AG10803 (cell line): ENCODE results near the gene BRDT.

ENCODE experiments used
- DNase-seq: peaks from one replicate; pipeline ENCODE4 v3.0.0; 2010; ENCODE audit warnings: low read depth
- H3K4me3 ChIP-seq: 2 replicates; pipeline ENCODE4 v1.5.1; 2011; ENCODE audit warnings: mild to moderate bottlenecking, low read length, control low read depth
- TF ChIP-seq, protein P1 (sequence below): conservative IDR thresholded peaks from 2 replicates; pipeline ENCODE4 v1.5.1; 2011; ENCODE audit warnings: mild to moderate bottlenecking, low read length, control low read depth, inconsistent platforms

The BRDT gene

DNA sequence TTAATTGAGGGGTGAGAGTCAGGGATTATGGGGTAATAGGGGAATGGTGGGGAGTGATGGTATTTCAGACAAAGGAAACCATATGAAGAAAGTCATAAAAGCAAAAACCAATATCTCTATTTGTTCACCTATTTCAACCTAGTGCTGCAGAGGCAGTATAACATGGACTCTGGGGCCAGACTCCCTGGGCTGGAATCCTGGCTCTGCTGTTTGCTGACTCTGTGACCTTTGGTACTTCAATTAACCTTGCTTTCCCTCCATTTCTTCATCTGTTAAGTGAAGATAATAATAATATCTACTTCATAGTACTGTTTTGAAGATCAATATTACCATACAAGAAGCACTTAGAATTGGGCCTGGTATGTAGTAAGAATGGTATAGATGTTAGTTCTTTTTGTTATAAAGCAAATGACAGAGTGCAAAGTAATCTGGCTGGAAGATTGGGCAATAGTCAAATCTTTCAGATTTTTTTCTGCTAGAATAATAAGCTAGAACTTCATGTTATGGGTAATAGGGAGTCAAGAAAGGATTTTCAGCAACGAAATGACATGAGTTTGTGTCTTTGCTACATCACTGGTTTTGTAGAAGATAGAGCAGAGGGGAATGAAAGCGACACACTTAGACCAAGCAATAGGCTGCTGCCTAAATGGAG is 89.6 kb downstream of the BRDT start:
- H3K4me3 ChIP-seq, result no peak overlapping the region
- DNase-seq, result no peak
- TF ChIP-seq, protein P1, sequence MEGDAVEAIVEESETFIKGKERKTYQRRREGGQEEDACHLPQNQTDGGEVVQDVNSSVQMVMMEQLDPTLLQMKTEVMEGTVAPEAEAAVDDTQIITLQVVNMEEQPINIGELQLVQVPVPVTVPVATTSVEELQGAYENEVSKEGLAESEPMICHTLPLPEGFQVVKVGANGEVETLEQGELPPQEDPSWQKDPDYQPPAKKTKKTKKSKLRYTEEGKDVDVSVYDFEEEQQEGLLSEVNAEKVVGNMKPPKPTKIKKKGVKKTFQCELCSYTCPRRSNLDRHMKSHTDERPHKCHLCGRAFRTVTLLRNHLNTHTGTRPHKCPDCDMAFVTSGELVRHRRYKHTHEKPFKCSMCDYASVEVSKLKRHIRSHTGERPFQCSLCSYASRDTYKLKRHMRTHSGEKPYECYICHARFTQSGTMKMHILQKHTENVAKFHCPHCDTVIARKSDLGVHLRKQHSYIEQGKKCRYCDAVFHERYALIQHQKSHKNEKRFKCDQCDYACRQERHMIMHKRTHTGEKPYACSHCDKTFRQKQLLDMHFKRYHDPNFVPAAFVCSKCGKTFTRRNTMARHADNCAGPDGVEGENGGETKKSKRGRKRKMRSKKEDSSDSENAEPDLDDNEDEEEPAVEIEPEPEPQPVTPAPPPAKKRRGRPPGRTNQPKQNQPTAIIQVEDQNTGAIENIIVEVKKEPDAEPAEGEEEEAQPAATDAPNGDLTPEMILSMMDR, result no peak

DNA sequence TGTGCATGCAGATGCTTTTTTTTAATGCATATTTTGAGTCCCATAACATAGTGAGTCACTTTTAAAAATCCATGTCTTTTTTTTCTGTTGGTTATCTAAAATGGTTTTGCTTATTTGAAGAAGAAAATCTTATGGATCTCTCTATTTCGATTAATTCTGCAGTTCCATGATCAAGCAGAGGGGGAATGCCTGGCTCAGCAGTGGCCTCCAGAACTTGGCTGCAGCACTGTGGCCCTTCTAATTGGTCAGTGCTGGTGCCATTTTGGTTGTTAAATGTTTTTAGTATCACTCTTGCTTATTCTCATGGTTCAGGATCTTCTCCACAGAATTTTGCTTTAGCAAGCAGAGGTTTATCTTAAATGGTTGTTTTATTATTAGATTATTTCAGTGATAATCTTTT is 91.8 kb downstream of the BRDT start:
- TF ChIP-seq, protein P1, result no peak; the same call in 1 of the 2 replicates
- H3K4me3 ChIP-seq, result no peak overlapping the region
- no peak for DNase-seq

DNA sequence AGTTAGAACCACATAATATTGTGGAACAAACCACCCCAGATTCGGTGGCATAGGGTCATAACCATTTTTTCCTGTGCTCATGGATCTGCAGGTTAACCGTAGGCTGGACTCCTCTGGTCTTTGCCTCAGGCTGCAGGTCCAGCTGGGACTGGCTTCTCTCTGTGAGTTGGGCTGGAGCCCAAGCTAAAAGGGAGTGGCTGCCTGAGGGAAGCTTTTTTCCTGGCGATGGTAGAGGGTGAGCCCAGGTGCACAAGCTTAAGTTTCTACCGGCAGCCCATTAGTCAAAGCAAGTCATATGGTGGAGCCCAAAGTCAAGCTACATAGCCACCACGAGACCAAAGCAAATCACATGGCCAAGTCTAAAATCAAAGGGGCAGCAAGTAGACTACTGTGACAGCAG is 94.4 kb downstream of the BRDT start:
- no peak for DNase-seq
- no peak overlapping the region for H3K4me3 ChIP-seq
- TF ChIP-seq, protein P1, result no peak

DNA sequence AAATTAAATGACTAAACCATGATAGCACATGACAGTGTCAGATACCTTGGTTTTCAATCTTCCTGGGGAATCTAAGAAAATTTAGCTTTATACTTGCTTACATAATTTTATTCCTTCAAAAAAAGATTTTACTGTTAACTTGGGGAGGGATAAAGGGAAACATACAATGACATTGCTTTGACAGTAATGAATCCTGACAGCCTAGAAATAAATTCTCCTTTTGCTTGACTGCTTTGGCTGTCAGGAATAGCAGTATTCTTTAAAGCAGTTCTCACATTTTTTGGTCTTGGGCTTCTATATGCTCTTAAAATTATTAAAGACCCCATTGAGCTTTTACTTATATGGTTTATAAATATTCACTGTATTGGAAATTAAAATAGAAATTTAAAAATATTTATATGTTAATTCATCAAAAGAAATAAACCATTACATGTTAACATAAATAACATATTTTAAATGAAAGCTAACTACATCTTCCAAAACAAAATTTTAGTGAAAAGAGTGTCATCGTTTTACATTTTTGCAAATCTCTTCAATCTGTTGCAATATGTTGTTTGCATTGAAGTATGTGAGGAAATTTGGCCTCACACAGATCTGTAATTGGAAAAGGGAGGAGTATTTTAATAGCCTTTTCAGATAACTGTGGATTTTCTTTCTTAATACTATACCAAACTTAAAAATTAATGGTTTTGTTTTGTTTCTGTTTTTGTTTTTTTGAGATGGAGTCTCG is 96.7 kb downstream of the BRDT start:
- DNase-seq, result no peak
- H3K4me3 ChIP-seq, result no peak overlapping the region
- TF ChIP-seq, protein P1, result no peak

DNA sequence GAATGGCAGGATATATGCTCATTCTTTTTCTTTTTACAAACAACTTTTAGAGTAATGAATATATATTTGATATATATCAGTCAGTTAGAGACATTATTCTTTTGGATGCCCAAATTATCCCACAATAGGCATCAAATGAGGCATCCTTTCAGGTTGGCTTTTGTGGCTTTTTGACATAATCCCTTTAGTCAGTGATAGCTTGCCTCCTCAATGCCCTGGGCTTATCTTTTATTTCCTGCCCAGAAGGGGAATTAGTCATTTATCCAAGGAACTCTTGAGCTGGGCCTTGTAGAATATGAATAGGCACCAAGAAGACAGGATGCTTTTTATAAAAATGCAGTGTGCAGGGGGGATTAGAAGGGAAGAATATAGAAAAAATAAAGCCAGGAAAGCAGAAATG is 102.7 kb downstream of the BRDT start:
- TF ChIP-seq, protein P1, result no peak
- DNase-seq, result no peak
- H3K4me3 ChIP-seq, result no peak overlapping the region
